HG03575 (cell line): ENCODE measurements around the gene KCNMA1.

Experiments
- ATAC-seq: cut with Tn5 transposase; IDR thresholded peaks from one replicate; pipeline ENCODE4 v1.9.1; 2021; ENCODE audit not compliant: unreplicated experiment, insufficient number of reproducible peaks, low FRiP score; ENCODE audit errors: extremely low read depth

The KCNMA1 gene

DNA sequence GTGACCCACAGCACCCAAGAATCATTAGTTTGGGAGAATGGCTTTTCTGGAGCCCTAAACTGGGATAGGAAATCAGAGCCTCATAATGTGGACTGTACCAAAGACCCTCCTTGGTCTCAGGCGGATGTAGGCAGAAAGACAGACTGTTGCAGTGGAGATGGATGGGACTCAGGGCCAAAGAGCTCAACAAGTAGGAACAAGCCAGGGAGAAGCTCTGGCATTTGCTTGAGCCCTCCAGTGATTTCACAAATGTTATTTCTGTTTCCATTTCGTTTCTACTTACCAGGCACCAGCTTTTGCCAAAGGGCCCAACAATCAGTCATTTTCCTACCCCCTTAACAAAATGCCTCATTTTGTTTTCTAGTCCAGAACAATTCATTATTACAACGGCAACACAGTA, 762.7 kb downstream of the KCNMA1 start:
- no peak for ATAC-seq

DNA sequence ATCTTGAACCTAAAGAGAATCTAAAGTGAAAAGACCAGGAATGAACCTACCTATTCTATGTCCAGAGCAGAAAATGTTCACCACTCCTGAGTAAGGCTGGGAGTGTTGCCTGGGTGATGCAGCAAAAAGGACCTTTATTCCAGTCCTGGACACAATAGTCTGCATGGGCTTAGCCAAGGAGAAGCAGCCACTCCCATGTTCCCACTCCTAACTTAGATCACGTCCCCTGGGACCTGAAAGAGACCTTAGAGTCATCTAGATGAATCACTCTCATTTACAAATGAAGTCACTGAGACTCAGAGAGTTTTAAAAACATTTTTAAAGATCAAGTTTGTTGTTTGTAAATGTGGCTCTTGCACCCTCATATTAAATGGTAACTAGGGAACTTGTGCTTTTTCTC, 763.4 kb downstream of the KCNMA1 start:
- ATAC-seq = no peak

DNA sequence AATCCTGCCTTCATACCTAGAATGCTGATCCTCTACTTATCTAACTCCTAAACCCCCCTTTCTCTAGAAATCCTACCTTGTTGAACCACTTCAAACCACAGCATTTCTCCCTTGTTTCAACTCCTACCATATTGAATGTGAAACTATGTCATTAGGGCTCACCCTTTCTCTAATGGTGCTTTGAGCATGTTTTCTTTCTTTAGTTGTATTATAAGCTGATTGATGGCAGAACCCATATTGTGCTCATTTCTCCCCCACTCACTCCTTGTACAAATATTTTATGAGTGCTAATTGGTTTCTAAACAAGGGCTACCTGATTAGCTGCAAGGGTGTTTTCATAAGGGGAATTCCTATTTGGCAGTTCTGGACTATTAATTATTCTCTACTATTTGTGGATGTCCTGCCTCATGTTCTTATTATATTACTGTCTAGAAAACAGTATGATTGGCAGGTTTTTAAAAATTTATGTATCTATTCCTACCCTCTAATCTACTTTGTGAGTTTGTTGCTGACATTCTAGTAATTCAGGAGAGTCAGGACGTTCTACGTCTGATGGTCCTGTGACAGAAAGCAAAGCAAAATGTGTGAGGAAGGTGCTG, 765.8 kb downstream of the KCNMA1 start:
- ATAC-seq = no peak

DNA sequence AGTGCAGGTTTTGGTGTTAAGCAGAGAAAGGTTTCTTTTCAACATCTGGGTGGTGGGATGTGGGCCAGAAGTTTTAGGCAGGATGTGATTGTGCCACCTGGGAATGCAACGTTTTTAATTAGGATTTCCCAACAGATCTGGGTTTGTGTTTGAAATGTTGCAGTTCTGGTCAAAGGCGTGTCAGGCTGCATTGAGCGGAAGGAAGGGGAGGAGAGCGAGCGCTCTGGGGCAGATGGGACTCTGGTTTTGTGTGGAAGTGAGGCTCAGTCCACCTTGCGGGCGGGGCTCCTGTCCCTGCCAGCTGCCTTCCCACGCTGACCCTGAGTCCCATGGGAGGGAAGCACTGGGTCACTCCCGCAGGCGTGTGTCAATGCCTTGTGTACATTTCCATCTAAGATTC, 767.7 kb downstream of the KCNMA1 start:
- ATAC-seq = no peak

DNA sequence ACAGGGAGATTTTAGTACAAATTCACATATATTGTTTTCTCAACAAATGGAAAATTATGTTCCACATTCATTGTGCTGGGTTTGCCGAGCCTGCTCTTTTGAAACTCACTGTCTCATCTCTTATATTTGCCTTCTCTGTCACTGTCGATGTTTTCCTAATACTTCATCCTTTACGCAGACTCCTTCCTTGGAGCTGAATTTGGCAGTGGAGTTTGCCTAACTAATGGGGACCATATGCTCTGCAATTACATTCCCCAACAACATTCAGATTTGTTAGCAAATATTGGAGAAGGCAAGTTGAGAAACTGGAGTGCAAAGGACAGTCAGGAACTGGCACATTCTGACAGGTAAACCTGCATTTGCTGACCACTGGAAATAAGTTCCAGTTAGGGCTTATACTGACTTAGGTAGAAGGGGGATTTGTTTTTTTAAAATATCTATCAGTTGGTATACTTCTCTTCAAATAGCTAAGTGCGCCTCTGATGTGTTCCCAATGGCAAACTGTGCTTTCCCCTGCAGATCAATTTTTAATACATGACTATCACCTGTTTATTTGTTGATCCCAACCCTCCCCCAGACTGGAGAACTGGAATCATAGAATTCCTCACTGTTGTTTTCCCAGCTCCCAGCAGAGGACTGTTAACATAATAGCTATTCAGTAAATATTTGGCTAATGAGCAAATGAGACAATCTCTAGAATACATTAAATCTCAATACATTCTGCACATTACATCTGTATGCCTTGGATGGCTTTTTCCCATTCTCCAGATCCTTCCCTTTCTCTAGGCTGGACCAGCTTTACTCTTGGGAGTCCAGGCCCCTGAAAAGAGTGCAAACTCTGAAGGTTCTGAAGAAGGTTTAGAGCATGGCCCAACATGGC, 769.3 kb downstream of the KCNMA1 start:
- no peak for ATAC-seq

GRCh38 chr10:76866841-76867586, 770.6 kb downstream of the KCNMA1 start:
- no peak for ATAC-seq

DNA sequence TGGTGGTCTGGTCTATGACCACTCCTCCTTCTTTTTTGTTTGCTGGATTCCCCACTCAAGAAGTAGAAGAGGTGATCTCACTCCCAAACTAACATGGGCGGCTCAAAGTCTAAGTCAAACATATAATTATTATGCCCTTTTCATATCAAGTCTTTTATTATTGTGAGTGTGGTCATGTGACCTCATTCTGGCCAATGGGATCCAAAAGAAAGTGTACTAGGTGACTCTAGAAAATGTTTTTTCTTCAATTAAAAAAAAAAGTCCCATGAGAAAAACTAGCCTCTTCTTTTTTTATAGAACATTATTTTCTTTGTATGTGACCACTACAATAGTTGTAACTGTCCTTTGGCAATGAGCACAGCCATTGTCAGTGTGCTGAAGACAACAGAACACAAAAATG, 772.7 kb downstream of the KCNMA1 start:
- no peak for ATAC-seq

DNA sequence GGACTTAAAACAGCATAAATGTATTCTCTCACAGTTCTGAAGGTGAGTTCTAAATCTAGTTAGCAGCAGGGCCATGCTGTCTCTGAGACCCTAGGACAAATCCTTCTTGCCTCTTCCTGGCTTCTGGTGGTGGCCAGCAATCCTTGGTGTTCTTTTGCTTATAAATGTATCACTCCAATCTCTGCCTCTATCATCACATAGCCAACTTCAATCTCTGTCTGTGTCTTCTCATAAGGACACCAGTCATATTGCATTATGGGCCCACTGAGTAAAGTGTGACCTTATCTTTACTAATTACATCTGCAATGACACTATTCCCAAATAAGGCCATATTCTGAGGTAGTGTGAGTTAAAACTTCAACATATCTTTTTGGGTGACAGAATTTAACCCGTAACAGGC, 778.9 kb downstream of the KCNMA1 start:
- no peak for ATAC-seq

GRCh38 chr10:76840802-76841201, 796.8 kb downstream of the KCNMA1 start:
- no peak for ATAC-seq

- no peak for ATAC-seq
Measured at GRCh38 chr10:76839276-76839675, 798.3 kb downstream of the KCNMA1 start.

DNA sequence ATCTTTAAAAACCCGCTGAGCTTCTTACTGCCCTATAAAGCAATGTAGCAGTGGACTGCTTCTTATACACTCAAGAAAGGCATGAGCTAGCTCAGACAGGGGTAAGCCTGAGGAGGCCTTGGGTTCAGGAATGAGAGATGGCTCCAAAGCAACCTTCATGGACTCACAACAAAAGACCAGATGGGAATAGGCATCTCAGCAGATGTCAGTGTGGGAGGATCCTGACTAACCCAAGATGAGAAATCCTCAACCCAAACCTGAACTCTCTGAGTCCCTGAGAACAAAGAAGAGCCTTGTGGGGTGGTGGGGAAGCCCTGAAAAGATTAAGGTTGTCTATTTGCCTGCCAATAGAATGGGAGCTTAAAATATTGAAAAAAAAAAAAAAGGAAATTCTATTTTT, 807.4 kb downstream of the KCNMA1 start:
- no peak for ATAC-seq

- no peak for ATAC-seq
Measured at GRCh38 chr10:76829724-76830123, 807.9 kb downstream of the KCNMA1 start.
